ENCODE data around the gene TCERG1L. TPM values are rescaled to one million over a fixed set of nuclear protein-coding genes. Genes with fewer than 3 reads are reported as not detected.

The TCERG1L gene
- total and polyA plus RNA-seq, 9 of the 15 experiments (the other 6 are each of a cell fraction or from before 2014, with no cell fraction given), result not detected

DNA sequence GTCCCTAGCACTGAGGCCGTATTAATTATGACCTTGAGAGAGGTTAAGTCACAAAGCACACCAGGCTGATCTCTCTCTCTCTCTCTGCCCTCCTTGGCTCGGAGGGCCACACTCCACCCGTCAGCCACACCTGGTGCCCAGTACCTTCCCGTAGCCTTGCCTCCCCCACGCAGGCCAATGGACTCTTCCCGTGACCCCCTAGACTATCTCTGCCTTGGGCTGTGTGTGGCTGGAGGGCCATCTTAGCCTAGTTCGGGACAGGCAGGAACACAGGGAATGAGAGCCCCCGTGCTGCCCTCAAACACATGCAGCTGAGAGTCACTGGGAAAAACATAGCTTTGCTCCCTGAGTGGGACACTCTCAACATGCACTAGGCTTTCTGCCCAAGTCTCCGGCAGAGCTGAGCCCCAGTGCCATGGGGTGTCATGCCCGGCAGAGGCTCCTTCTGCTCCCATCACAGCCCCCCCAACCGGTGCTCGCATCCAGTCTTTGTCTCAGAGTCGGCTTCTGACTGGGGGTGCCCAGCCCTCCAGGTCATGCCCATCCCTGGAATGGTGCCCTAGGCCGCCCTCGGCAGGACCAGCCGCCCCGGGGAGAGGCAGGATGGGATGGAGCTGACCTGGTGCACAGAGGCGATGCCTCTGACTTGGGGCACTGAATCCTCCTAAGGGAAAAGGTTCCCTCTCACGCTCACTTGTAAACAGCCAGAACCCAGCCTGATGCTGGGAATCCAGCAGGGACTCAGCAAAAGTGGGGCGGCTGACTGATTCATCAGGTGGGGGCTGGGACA is 63.0 kb downstream of the TCERG1L start:
- ATAC-seq, result no peak
- Histone ChIP-seq H3K4me1 (replicated peaks in 1 of 2; ENCODE audit: control insufficient read depth in 2 of 2, insufficient read depth in 2 of 2, low read length in 2 of 2) (no peaks in the 10 kb centered on the region), H3K9ac (ENCODE audit: insufficient read depth in 1 of 2, low read depth in 2 of 2, low read length in 2 of 2) (no peak overlapping the region), H4K20me1 (replicated peaks; ENCODE audit: control insufficient read depth, insufficient read depth, low read length) (no peaks in the 10 kb centered on the region), H3K27ac (ENCODE audit: extremely low read depth, low read depth, low read length) (no peak overlapping the region), H3K4me2 (ENCODE audit: insufficient read depth, low read length) (no peak overlapping the region), H3K4me3 (no peak overlapping the region), H3K79me2 (ENCODE audit: control insufficient read depth, insufficient read depth, low read length) (no peaks in the 10 kb centered on the region), H3K9me1 (ENCODE audit: control insufficient read depth, insufficient read depth, low read length) (no peaks in the 10 kb centered on the region), H3K27me3 (ENCODE audit: control insufficient read depth in 2 of 2, insufficient read depth in 2 of 2, low read length in 2 of 2) (peaks cover 0 to 39% of the 10 kb centered on the region in 2 experiments; a peak in 3 of 5 replicates), H3K9me3 (replicated peaks; ENCODE audit: control insufficient read depth, insufficient read depth, low read depth, low read length) (no peaks in the 10 kb centered on the region), H3K36me3 (ENCODE audit: control insufficient read depth, insufficient read depth, low read length) (no peaks in the 10 kb centered on the region), H2AFZ (ENCODE audit: low read depth, low read length) (no peak overlapping the region)
- no peak for DNase-seq (ENCODE audit: extremely low read depth in 1 of 4, low spot score in 3 of 4)
- intact Hi-C loops (cut with micrococcal nuclease), result no loop called here
- no peak for FAIRE-seq
- ChIA-PET CTCF (ENCODE audit: low intra/inter-chr PET ratio) (no interaction called here), POLR2A (interaction anchor here (0.5 kb wide), 1 partner anchor 13 kb away, joined by 3 read pairs; no protein-coding TSS in a partner anchor)
- WGBS (ENCODE audit: insufficient coverage, low coverage, missing lambda C conversion rate), result 0% methylated on average over 9 of the region's 20 CpGs
- BruUV-seq (replicated peaks), result no TSS peak
- in situ Hi-C loops (cut with MboI), result no loop called here
- no peak for TF ChIP-seq SETDB1 (IDR thresholded peaks at IDR 0.05; ENCODE audit: low read length)
- no peak for TF ChIP-seq TCF7 (IDR thresholded peaks at IDR 0.05; ENCODE audit: borderline replicate concordance)
- no peak for TF ChIP-seq CBFA2T2 (conservative IDR thresholded peaks at IDR 0.05)
- TF ChIP-seq SMAD3 (CRISPR knock-in tag; conservative IDR thresholded peaks at IDR 0.05), result no peak
- TF ChIP-seq ZNF121 (CRISPR knock-in tag; conservative IDR thresholded peaks at IDR 0.05), result no peak
- TF ChIP-seq E2F3 (CRISPR knock-in tag; IDR thresholded peaks at IDR 0.05), result no peak
- TF ChIP-seq OTX1 (CRISPR knock-in tag; IDR thresholded peaks at IDR 0.05), result no peak
- no peak for TF ChIP-seq SMARCB1 (IDR thresholded peaks at IDR 0.05; ENCODE audit: insufficient read length, low read depth)
- TF ChIP-seq, protein P1, sequence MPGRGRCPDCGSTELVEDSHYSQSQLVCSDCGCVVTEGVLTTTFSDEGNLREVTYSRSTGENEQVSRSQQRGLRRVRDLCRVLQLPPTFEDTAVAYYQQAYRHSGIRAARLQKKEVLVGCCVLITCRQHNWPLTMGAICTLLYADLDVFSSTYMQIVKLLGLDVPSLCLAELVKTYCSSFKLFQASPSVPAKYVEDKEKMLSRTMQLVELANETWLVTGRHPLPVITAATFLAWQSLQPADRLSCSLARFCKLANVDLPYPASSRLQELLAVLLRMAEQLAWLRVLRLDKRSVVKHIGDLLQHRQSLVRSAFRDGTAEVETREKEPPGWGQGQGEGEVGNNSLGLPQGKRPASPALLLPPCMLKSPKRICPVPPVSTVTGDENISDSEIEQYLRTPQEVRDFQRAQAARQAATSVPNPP (IDR thresholded peaks at IDR 0.05; ENCODE audit: borderline replicate concordance, insufficient read depth, insufficient read length), result no peak
- TF ChIP-seq, protein P2, sequence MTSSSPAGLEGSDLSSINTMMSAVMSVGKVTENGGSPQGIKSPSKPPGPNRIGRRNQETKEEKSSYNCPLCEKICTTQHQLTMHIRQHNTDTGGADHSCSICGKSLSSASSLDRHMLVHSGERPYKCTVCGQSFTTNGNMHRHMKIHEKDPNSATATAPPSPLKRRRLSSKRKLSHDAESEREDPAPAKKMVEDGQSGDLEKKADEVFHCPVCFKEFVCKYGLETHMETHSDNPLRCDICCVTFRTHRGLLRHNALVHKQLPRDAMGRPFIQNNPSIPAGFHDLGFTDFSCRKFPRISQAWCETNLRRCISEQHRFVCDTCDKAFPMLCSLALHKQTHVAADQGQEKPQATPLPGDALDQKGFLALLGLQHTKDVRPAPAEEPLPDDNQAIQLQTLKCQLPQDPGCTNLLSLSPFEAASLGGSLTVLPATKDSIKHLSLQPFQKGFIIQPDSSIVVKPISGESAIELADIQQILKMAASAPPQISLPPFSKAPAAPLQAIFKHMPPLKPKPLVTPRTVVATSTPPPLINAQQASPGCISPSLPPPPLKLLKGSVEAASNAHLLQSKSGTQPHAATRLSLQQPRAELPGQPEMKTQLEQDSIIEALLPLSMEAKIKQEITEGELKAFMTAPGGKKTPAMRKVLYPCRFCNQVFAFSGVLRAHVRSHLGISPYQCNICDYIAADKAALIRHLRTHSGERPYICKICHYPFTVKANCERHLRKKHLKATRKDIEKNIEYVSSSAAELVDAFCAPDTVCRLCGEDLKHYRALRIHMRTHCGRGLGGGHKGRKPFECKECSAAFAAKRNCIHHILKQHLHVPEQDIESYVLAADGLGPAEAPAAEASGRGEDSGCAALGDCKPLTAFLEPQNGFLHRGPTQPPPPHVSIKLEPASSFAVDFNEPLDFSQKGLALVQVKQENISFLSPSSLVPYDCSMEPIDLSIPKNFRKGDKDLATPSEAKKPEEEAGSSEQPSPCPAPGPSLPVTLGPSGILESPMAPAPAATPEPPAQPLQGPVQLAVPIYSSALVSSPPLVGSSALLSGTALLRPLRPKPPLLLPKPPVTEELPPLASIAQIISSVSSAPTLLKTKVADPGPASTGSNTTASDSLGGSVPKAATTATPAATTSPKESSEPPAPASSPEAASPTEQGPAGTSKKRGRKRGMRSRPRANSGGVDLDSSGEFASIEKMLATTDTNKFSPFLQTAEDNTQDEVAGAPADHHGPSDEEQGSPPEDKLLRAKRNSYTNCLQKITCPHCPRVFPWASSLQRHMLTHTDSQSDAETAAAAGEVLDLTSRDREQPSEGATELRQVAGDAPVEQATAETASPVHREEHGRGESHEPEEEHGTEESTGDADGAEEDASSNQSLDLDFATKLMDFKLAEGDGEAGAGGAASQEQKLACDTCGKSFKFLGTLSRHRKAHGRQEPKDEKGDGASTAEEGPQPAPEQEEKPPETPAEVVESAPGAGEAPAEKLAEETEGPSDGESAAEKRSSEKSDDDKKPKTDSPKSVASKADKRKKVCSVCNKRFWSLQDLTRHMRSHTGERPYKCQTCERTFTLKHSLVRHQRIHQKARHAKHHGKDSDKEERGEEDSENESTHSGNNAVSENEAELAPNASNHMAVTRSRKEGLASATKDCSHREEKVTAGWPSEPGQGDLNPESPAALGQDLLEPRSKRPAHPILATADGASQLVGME (CRISPR knock-in tag; IDR thresholded peaks at IDR 0.05), result no peak
- no peak for TF ChIP-seq ZNF277 (CRISPR knock-in tag; IDR thresholded peaks at IDR 0.05; ENCODE audit: borderline replicate concordance)
- TF ChIP-seq HMGN3 (IDR thresholded peaks at IDR 0.05; ENCODE audit: borderline replicate concordance, extremely low read depth, insufficient read length, low read depth, low read length), result no peak
- no peak for TF ChIP-seq CEBPB (tag; IDR thresholded peaks at IDR 0.05)
- TF ChIP-seq CBX5 (IDR thresholded peaks at IDR 0.05; ENCODE audit: borderline replicate concordance, low read depth), result no peak
- no peak for TF ChIP-seq ZFP1 (CRISPR knock-in tag; IDR thresholded peaks at IDR 0.05)
